DMS53 (cell line): Measurements from ENCODE around the gene DCTN4.
"Not testable (repeated sequence)": the region's sequence is repeated elsewhere in the genome, so short reads cannot be mapped to it uniquely, and the experiment has no call there.

ENCODE experiments used
- DNase-seq: peaks from one replicate; lab custom pipeline; 2025; lab: John Stamatoyannopoulos, UW

The DCTN4 gene

DNA sequence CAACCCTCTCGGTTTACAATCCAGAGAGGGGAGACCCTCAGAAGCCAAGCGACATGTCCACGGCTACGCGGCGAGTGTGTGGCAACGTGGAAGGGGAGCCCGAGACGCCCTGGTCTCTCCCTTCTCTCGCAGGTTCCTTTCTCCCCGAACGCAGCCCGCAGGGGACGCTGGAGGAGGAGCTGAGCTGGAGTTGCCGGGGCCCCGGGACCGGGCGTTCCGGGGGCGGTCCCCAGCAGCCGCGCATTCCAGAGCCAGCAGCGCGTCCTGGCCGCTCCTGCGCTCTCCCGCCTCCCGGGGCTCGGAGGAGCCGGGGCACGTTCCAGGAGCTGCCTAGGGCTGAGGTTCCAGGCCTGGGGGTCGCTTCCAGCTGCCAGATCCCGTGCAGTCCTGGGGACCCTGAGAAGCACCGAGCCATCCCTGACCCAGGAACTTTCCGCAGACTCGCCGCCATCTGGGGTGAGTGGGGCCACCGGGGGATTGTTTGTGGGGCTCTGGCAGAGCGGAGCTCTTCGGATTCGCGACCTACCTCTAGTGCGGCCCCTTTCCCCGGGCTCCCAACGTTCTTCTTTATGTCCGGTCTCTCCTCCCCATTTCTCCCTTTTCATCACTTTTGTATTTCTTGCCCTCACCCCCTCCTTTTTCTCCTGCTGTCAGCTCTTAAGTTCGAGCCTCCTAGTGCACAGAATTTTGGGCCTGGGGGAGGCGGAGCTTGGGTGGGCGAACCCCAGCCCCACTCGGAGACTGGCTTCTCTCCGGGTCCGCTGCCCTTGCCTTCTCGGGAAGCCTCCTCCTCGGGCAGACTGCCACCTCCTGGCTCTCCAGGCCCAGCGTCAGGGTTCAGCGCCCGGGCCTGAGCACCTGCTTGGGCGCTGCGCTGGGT lies 19.9 kb upstream of the DCTN4 start, which contains the start of gene SMIM3:
SMIM3 (plus strand) TSS at position 241 of the 880 bp plus-strand sequence. CDS start 16,684 bp downstream, outside the sequence.
- peak; percentile 83 for DNase-seq

DNA sequence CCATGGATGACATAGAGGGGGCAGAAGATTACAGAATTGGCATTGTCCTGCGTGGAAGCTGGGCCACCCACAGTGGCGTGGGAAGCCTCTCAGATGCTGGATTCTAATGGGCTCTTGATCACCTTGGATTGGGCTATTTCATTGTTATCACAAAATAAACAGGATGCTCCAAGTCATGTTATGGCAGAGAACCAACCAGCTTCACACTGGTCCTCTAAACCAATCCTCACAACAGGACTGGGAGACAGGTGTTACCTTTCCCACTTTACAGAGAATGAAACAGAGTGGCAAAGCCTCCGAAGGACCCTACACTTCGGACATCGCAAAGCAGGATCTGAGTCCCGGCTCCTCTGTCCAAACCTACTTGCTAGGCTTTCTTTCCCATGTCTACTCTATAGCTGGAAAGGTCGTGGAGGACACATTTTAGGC lies 19.3 kb upstream of the DCTN4 start:
- peak; percentile 79 for DNase-seq

DNA sequence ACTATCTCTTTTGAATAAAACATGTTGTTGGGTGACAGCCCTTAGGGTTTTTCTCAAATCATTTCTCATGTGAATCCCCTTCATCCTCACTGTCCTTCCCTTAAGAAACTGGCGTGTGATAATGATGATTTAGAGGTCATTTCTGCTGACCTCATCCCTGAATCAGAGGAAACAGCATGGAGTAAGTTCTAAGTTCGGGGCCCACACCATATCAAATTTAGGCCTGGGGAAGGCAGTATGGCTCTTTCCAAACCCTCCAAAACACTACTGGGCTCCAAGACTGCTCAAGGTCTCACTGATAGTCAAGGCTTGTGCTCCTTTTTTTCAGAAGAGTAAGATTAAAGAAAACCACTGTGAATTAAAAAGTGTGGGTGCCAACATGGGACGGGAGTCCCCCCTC lies 18.9 kb upstream of the DCTN4 start:
- no peak for DNase-seq

- DNase-seq: no peak
Observed at GRCh38 chr5:150774145-150774544, 15.3 kb upstream of the DCTN4 start.

DNA sequence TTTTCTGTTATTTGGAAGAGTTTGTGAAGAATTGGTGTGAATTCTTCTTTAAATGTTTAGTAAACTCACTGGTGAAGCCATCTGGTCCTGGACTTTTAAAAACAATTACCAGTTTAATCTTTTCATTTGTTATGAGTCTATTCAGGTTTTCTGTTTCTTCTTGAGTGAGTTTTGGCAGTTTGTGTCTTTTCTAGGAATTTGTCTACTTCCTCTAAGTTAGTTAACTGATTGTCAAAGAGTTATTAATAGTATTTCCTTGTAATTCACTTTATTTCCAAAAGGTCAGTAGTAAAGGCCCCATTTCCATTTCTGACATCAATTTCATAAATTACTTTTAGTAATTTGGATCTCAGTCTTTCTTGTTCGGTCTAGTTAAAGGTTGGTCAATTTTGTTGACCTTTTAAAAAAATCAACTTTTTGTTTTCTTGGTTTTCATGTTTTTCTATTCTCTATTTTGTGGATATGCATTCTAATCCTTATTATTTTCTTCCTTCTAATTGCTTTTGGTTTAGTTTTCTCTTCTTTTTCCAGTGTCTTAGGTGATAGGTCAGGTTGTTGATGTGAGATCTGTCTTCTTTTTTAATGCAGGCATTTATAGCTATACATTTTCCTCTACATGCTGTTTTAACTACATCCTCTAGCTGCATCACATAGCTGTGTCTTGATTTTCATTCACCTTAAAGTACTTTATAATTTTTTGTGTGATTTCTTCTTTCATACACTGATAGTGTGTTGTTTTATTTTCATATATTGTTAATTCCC lies 12.4 kb upstream of the DCTN4 start:
- no peak for DNase-seq

DNA sequence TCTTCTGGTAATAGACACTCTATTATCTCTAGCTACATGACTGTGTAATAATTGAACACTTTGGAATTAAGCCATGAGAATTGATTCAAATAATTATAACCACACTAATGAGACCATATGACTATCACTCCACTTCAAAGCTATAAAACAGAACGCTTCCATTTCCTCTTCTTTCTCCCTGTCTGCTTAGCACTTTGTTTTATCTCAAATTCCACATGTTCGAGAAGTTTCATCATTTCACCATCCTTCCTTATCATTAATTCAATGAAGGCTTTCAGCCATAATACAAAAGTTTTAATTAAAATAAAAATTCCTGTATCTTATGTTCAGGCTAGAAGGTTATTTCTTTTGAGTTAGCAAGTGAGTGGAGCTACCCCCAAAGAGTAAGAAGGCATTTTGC lies 7.4 kb upstream of the DCTN4 start:
- no peak for DNase-seq

DNA sequence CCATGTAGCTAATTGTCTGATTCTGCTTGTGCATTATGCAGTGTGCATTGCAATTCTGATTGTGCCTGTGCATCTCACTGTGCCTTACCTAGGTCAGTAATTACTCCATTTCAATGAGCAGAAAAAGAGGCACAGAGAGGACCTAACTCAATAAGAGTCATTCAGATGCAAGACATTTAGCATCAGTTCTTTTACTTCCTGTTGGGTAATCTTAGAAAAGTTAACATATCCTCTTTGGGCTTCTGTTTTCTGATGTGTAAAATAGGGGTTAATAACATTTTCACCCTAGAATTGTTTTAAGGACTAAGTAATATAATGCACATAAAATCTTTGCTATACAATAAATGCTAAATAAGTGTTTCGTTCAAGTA lies 7.0 kb upstream of the DCTN4 start:
- no peak for DNase-seq

GRCh38 chr5:150765011-150765798 lies 6.4 kb upstream of the DCTN4 start:
- no peak for DNase-seq

DNA sequence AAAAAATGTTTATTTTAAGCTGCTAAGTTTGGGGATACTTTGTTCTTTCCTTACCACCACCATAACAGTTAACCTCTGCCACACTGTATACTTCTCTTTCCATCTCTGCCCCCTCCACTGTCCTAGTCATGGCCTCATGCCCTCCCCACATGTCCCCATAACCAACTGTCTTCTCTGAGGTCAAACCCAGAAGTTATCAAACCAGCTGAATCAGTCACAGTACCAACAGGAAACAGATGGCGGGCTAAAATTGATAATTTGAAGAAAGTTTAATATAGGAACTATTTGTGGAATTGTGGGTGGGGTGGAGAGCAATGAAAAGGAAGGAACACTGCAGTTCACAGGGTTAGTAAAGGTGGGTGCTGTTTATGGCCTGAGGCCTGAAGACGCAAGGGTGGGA lies 5.7 kb upstream of the DCTN4 start:
- no peak for DNase-seq

- peak; percentile 30 for DNase-seq
Observed at GRCh38 chr5:150763023-150763769, 4.4 kb upstream of the DCTN4 start.

- DNase-seq: no peak
Observed at GRCh38 chr5:150762211-150762610, 3.4 kb upstream of the DCTN4 start.

GRCh38 chr5:150759334-150759583 lies 442 bp upstream of the DCTN4 start:
- DNase-seq: no peak

- DNase-seq: no peak
Observed at GRCh38 chr5:150758203-150758530, 650 bp downstream of the DCTN4 start.

DNA sequence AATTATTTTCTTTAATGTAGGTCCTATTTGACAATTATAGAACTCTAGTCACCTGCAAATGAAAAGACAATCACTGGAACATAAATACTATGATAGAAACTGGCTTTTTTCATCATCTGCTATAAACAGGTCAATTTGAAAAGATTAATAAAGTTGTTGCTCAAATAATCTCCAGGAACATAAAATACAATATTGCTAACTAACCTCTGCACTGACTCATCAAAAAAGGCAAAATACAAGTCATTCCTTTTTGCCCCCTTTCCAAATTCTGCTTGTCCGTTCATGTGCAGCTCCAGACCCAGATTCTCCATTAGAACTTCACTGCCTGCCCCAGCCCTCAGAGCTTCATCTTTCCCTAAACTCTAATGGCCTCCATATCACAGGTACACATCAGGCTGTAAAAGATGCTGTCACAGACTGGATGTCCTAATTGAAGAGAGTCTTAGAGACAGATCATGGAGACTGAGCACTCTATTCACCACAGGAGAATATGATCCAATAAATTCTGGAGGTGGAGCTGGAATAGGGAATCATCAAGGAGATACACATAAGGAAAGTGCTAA lies 1.6 kb downstream of the DCTN4 start:
- no peak for DNase-seq

DNA sequence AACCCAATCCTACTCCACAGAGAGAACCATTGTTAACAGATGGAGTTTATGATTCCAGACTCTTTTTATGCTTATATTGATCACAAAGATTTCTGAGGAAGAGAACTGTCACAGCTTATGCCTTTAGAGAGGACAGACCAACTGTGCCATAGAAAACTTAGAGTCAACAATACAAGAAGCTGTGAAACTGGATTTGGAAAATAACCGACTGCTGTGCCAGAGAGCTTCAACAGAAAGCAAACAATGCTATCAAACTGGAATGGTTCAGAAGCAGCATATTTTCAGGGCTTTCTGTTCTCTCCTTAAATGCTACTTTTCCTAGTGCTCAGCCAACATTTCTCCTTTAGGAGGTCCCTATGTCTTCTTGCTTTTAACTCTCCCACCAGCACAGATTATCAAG lies 5.0 kb downstream of the DCTN4 start:
- DNase-seq: peak; percentile 21

GRCh38 chr5:150753463-150753862 lies 5.4 kb downstream of the DCTN4 start:
- peak; percentile 29 for DNase-seq

DNA sequence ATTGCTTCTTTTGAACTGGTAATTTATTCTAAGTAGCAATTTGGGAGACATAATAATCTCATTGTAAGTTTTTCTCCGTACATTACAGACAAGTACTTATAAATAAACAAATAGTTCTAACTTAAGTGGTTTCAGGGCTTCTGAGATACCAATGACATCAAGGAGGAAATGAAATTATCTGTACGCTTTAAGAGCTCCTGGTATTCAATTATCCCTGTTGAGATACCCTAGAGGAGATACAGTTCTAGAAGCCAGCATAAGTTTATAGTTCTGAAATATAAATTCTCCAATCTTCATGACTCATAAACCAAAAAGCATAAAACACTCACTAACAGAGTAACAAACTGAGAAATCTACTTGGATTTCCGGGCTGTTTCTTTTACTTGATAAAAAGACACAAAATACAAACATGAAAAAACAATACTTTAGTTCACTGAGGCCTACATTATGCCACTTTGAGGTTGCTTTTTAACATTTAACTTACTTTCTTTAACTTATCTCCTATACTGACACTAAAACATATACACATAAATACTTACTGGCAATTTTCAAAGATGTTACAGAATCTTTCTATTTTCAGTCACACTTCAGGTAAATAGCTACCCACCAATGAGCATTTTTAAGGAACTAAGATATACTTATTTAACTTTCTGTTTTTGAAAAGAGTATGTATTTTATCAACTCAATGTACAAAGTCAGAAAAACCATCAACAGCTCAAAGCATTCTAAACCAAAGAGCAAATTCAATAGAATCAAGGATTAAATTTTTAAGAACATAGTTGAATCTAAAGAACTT lies 7.5 kb downstream of the DCTN4 start:
- peak; percentile 30 for DNase-seq

DNA sequence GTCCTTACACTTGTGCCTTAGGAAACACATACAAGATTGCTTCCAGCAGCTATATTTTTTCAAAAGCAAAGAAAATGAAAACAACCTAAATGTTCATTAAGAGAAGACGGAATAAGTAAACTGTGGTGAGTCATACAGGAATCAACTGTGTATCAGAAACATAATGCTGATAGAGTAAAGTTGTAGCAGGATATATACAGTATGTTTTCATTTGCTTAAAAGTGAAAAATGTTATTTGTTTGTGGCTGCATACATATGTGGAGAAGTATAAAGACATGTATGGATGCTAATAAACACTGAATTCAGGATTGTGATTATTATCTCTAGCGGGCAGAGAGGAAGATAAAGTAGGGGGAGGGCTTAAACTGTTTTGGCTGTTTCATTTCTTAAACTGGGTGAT lies 8.3 kb downstream of the DCTN4 start:
- DNase-seq: no peak

DNA sequence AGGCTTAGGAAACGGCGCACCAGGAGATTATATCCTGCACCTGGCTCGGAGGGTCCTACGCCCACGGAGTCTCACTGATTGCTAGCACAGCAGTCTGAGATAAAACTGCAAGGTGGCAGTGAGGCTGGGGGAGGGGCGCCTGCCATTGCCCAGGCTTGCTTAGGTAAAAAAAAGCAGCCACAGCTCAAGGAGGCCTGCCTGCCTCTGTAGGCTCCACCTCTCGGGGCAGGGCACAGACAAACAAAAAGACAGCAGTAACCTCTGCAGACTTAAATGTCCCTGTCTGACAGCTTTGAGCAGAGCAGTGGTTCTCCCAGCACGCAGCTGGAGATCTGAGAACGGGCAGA lies 15.7 kb downstream of the DCTN4 start:
- not testable (repeated sequence) for DNase-seq

DNA sequence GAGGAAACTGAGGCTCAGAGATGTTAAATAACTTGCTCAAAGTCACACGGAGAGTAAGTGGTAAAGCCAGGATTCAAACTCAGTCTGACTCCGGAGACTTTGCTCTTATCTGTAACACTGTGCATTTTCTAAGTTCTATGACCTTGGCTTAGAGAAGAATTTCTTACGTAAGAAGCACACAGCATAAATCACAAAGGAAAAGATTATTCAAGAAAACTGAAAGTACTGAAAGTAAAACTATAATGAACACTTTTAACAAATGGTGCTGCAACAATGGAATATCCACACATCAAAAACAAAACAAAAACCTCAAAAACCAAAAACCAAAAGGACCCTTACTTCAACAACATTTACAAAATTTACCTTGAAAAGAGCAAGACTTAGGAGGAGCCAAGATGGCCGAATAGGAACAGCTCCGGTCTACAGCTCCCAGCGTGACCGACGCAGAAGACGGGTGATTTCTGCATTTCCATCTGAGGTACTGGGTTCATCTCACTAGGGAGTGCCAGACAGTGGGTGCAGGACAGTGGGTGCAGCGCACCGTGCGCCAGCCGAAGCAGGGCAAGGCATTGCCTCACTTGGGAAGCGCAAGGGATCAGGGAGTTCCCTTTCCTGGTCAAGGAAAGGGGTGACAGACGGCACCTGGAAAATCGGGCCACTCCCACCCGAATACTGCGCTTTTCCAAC lies 16.2 kb downstream of the DCTN4 start:
- DNase-seq: not testable (repeated sequence)
